Measurements from ENCODE around the gene SMIM9.

- TF ChIP-seq, protein P1, sequence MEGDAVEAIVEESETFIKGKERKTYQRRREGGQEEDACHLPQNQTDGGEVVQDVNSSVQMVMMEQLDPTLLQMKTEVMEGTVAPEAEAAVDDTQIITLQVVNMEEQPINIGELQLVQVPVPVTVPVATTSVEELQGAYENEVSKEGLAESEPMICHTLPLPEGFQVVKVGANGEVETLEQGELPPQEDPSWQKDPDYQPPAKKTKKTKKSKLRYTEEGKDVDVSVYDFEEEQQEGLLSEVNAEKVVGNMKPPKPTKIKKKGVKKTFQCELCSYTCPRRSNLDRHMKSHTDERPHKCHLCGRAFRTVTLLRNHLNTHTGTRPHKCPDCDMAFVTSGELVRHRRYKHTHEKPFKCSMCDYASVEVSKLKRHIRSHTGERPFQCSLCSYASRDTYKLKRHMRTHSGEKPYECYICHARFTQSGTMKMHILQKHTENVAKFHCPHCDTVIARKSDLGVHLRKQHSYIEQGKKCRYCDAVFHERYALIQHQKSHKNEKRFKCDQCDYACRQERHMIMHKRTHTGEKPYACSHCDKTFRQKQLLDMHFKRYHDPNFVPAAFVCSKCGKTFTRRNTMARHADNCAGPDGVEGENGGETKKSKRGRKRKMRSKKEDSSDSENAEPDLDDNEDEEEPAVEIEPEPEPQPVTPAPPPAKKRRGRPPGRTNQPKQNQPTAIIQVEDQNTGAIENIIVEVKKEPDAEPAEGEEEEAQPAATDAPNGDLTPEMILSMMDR (IDR thresholded peaks at IDR 0.05) = no peak
- no peak for TF ChIP-seq POLR2A (IDR thresholded peaks at IDR 0.05)
Observed at GRCh38 chrX:154834562-154834961, at the start of gene SMIM9.

Measured in adrenal gland (tissue), 5 donors.